ENCODE measurements around the gene RIC8A.

DNA sequence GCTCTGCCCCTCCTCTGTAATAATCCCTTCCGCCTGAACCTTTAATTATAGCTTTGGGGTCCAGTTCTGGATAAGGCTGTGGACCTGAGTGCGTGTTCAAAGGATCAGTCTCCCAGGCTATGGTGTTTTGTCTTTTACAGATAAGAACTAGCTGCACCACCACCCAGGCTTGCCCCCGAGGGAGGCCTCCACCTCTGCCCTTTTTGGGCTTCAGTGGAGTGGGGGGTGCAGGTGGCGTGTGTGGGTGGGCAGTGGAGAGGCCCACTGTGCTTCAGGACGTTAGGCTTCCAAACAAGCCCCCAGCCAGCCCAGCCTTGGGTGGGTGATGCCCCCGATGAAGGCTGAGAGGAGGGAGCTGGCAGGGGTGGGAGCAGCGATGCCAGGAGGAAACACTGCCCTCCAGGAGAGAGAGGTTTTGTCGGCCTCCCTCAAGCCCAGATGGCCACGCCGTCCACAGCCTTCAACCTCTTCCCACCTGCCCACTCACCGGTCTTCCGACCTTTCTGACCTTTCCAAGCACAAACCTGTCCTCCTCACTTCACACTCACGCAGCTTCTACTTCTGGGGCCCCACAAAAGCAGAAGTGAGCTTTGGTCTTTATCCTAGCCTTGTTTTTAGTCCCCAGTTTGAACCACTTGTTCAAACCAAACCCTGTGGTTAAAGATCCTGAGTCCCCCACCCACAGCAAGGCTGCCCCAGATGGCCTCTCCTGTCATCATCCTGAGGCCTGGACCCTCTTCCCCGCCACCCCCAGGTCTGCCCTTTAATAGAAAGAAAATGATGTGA, 49.6 kb downstream of the RIC8A start:
- no peak for TF ChIP-seq POLR2A (IDR thresholded peaks at IDR 0.05)
- TF ChIP-seq, protein P1, sequence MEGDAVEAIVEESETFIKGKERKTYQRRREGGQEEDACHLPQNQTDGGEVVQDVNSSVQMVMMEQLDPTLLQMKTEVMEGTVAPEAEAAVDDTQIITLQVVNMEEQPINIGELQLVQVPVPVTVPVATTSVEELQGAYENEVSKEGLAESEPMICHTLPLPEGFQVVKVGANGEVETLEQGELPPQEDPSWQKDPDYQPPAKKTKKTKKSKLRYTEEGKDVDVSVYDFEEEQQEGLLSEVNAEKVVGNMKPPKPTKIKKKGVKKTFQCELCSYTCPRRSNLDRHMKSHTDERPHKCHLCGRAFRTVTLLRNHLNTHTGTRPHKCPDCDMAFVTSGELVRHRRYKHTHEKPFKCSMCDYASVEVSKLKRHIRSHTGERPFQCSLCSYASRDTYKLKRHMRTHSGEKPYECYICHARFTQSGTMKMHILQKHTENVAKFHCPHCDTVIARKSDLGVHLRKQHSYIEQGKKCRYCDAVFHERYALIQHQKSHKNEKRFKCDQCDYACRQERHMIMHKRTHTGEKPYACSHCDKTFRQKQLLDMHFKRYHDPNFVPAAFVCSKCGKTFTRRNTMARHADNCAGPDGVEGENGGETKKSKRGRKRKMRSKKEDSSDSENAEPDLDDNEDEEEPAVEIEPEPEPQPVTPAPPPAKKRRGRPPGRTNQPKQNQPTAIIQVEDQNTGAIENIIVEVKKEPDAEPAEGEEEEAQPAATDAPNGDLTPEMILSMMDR (IDR thresholded peaks at IDR 0.05) = no peak
- no peak for TF ChIP-seq EP300 (IDR thresholded peaks at IDR 0.05)

Data from ovary (tissue), 3 donors.